AG10803 (cell line): ENCODE data around the gene C11orf54.

Experiments
- DNase-seq: peaks from one replicate; pipeline ENCODE4 v3.0.0; 2010; ENCODE audit warnings: low read depth
- H3K4me3 ChIP-seq: 2 replicates; pipeline ENCODE4 v1.5.1; 2011; ENCODE audit warnings: mild to moderate bottlenecking, low read length, control low read depth
- CTCF ChIP-seq: conservative IDR thresholded peaks from 2 replicates; pipeline ENCODE4 v1.5.1; 2011; ENCODE audit warnings: mild to moderate bottlenecking, low read length, control low read depth, inconsistent platforms

The C11orf54 gene

GRCh38 chr11:93741094-93741881 is at the start of gene C11orf54, which contains the start of gene TAF1D:
C11orf54 (plus strand) TSS chr11:93741672; CDS start chr11:93747394, 5,722 bp downstream.
TAF1D (minus strand) TSS chr11:93741495; CDS start chr11:93739304, 2,191 bp downstream.
- peak; percentile 98 for DNase-seq
- H3K4me3 ChIP-seq, result peak within 1 kb of the TSS; percentile 91
- no peak; the same call in 1 of the 2 replicates for TF ChIP-seq CTCF

GRCh38 chr11:93694109-93694508 is 47.4 kb upstream of the C11orf54 start:
- no peak; the same call in 1 of the 2 replicates for TF ChIP-seq CTCF
- no peak overlapping the region for H3K4me3 ChIP-seq
- DNase-seq, result no peak

DNA sequence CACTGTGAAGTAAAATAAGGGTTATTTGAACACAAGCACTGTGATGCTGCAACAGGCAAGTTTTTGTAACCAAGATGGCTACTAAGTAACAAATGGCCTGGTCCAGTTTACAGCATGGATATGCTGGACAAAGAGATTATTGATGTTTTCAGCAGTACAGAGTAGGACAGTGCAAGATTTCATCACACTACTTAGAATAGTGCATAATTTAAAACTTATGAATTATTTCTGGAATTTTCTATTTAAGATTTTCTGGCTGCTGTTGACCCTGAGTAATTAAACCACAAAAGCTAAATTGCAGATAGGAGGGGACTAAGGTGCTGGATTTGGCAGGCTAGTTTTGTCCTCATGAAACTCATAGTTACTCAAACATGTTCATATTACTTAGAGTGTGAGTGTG is 46.9 kb upstream of the C11orf54 start:
- TF ChIP-seq CTCF, result no peak
- no peak overlapping the region for H3K4me3 ChIP-seq
- DNase-seq, result peak; percentile 80

DNA sequence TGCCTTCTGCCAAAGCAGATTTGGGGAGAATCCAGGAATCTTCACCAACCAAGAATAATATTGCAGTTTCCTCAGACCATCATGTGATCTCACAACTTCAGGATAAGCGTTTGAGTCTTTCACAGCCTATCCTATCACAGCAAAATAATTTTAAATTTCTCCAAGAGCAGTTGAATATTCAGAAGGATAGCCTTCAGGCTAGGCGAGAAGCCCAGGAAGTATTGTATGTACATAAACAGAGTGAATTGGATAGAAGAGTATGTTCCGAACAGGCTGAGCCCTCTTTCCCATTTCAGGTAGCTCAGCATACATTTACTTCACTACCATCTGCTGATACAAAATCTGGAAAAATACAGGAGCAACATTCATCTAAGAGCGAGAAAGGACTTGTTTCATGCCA is 43.9 kb upstream of the C11orf54 start:
- TF ChIP-seq CTCF, result no peak
- DNase-seq, result no peak
- H3K4me3 ChIP-seq, result no peak overlapping the region

DNA sequence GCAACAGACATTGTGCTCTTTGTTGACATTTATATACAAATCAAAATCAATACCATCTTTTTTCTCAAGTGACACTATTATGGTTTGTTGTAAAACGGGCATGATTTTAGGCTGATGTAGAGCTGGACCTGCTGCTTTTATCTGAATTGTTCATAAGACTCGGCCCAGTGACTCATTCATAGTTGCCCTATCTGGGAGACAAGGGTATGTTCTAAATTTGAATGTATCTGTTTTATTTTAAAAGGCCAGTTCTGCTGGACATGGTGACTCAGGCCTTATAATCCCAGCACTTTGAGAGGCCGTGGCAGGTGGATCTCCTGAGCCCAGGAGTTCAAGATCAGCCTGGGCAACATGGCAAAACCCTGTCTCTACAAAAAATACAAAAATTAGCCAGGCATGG is 40.6 kb upstream of the C11orf54 start:
- no peak for DNase-seq
- no peak overlapping the region for H3K4me3 ChIP-seq
- TF ChIP-seq CTCF, result no peak

GRCh38 chr11:93704237-93704636 is 37.2 kb upstream of the C11orf54 start:
- no peak for TF ChIP-seq CTCF
- DNase-seq, result no peak
- no peak overlapping the region for H3K4me3 ChIP-seq

DNA sequence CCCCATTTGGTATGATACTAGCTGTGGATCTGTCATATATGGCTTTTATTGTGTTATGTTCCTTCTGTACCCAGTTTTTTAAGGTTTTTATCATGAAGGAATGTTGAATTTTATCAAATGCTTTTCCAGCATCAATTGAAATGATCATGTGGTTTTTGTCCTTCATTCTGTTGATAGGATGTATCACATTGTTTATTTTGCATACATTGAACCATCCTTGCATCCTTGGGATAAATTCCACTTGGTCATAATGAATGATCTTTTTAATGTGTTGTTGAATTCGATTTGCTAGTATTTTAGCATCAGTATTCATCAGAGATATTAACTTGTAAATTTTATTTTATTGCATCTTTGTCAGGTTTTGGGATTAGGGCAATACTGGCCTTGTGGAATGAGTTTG is 31.2 kb upstream of the C11orf54 start:
- H3K4me3 ChIP-seq, result no peak overlapping the region
- no peak for DNase-seq
- no peak for TF ChIP-seq CTCF
